Stomach (tissue), 4 donors: Measurements from ENCODE around the gene GAL3ST2.

ENCODE experiments used
- EP300 ChIP-seq: sonication (generic); formaldehyde crosslinking; IDR thresholded peaks from one replicate; pipeline ENCODE4 v1.6.1; 2017; ENCODE audit warnings: antibody characterized with exemption
- POLR2A ChIP-seq, 4 donors: fragments of 450-650 bp; IDR thresholded peaks; one replicate each; pipeline ENCODE4 v1.6.1; 2016; ENCODE audit warnings: antibody characterized with exemption in 4 of 4, control low read depth in 2 of 4, mild to moderate bottlenecking in 1 of 4, moderate library complexity in 1 of 4
- POLR2AphosphoS5 ChIP-seq, 3 donors: sonication (generic); formaldehyde crosslinking; IDR thresholded peaks; one replicate each; pipeline ENCODE4 v1.6.1; 2016; ENCODE audit warnings: antibody characterized with exemption in 3 of 3
- TF ChIP-seq, protein P1 (sequence below), 7 experiments: fragments of 450-650 bp in 4 of 7; fragments of 200-600 bp in 3 of 7; sonication (generic) in 3 of 7; IDR thresholded peaks; one replicate each; pipeline ENCODE4 v1.5.1; 2016 to 2019; ENCODE audit warnings: antibody characterized with exemption in 7 of 7, control low read depth in 2 of 7, mild to moderate bottlenecking in 1 of 7

DNA sequence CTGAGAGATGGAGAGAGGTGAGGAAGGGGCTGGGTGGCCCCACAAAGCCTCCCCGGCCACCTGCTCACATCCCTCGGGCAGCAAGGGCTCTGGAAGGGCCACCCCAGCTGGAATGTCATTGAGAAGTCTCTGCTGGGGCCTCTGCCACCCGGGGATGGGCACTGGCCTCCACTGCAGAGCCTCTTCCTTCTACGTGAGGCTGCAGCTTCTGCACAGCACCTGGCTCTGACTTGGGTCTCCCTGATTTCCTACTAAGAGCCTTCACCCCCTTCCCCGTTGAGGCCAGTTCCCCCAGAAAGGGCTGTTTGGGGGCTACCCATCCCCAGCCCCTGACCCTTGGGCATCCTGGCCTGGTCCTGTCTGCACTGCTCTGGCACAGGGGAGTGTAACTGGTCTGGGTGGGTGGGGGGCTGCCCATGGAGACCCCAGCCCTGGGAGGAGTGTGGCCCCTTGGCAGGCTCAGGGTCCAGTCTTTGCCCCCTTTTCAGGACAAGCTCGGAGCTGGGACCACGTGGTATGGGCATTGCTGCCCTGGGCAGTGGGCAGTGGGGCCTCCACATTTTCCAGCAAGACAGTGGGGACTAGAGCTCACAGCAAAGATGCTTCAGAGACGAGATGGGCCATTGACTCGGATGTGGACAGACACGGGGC lies 76.5 kb downstream of the GAL3ST2 start:
- TF ChIP-seq, protein P1, sequence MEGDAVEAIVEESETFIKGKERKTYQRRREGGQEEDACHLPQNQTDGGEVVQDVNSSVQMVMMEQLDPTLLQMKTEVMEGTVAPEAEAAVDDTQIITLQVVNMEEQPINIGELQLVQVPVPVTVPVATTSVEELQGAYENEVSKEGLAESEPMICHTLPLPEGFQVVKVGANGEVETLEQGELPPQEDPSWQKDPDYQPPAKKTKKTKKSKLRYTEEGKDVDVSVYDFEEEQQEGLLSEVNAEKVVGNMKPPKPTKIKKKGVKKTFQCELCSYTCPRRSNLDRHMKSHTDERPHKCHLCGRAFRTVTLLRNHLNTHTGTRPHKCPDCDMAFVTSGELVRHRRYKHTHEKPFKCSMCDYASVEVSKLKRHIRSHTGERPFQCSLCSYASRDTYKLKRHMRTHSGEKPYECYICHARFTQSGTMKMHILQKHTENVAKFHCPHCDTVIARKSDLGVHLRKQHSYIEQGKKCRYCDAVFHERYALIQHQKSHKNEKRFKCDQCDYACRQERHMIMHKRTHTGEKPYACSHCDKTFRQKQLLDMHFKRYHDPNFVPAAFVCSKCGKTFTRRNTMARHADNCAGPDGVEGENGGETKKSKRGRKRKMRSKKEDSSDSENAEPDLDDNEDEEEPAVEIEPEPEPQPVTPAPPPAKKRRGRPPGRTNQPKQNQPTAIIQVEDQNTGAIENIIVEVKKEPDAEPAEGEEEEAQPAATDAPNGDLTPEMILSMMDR (IDR thresholded peaks at IDR 0.05): no peak
- TF ChIP-seq EP300 (no peak), POLR2A (IDR thresholded peaks at IDR 0.05) (no peak), POLR2AphosphoS5 (IDR thresholded peaks at IDR 0.05) (no peak)
